ENCODE data around the gene CHN1.

The CHN1 gene

DNA sequence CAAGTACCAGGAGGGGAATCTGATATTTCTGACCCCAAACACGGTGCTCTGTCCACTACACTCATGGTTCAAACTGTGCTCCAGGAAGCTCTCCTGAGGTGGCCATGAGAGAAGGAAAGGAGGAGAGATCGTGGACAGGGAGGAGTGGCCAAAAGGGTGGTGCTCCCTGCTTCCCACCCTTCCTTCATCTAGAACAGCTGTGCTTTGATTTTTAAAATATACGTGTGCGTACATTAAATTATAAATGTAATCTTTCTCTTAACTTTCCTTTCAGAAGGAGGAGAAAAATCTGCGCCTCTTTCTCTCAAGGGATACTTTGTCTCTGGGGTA is 232.7 kb downstream of the CHN1 start:
- H3K27me3 ChIP-seq (ENCODE audit: insufficient read depth, poor library complexity, severe bottlenecking), result no peaks in the 10 kb centered on the region
- H3K36me3 ChIP-seq (ENCODE audit: low read depth), result no peaks in the 10 kb centered on the region
- no peaks in the 10 kb centered on the region for H3K4me1 ChIP-seq (ENCODE audit: insufficient read depth, poor library complexity, severe bottlenecking)
- no peaks in the 10 kb centered on the region for H3K9me3 ChIP-seq (ENCODE audit: severe bottlenecking)
- H3K4me3 ChIP-seq (ENCODE audit: severe bottlenecking), result no peak overlapping the region
- H3K27ac ChIP-seq (ENCODE audit: poor library complexity, severe bottlenecking), result no peak overlapping the region
- TF ChIP-seq, protein P1, sequence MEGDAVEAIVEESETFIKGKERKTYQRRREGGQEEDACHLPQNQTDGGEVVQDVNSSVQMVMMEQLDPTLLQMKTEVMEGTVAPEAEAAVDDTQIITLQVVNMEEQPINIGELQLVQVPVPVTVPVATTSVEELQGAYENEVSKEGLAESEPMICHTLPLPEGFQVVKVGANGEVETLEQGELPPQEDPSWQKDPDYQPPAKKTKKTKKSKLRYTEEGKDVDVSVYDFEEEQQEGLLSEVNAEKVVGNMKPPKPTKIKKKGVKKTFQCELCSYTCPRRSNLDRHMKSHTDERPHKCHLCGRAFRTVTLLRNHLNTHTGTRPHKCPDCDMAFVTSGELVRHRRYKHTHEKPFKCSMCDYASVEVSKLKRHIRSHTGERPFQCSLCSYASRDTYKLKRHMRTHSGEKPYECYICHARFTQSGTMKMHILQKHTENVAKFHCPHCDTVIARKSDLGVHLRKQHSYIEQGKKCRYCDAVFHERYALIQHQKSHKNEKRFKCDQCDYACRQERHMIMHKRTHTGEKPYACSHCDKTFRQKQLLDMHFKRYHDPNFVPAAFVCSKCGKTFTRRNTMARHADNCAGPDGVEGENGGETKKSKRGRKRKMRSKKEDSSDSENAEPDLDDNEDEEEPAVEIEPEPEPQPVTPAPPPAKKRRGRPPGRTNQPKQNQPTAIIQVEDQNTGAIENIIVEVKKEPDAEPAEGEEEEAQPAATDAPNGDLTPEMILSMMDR (IDR thresholded peaks at IDR 0.05; ENCODE audit: poor library complexity, severe bottlenecking), result no peak
- ATAC-seq (ENCODE audit: low read depth), result no peak
- no peak for DNase-seq (ENCODE audit: low spot score)

DNA sequence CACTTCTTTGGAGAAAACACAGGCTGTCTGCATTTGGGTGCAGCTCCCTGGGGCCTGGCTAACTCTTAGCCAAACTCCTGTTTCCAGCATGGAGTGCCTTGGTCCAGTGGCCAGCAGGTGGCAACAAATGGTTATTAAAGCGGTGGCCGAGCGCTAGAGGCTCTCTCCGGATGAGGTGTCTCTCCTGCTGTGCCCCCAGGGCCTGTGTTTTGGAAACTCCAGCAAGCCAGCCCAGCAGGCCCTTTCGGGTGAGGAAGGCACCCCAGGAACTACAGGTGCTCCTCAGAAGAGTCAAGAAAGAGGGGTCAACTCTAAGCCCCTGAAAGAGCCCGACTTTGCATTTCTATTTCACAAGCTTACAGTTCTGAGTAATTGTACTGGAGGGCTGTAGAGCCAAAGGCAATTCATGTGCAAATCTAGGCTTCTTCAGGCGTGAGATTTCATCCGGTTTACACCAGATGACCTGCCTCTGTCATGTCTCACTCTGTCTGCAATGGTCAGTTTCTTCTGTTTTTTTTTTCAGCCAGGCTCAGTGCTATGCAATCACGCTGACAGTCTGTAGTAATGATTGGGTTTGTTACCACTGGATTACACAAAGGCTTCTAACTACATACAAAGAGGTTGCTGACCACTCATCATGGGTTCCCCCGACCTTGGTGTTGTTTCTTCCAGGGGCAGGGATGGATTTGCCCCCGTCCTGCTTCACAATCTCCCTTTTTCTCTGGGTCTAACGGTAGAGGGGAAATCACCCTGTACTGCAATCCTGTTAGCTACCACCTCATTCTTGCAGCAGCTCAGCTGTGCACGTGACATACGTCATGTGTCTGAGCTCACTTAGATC is 233.3 kb downstream of the CHN1 start:
- Histone ChIP-seq H3K9me3 (ENCODE audit: severe bottlenecking) (no peaks in the 10 kb centered on the region), H3K36me3 (ENCODE audit: low read depth) (no peaks in the 10 kb centered on the region), H3K27ac (ENCODE audit: poor library complexity, severe bottlenecking) (no peak overlapping the region), H3K27me3 (ENCODE audit: insufficient read depth, poor library complexity, severe bottlenecking) (no peaks in the 10 kb centered on the region), H3K4me3 (ENCODE audit: severe bottlenecking) (no peak overlapping the region), H3K4me1 (ENCODE audit: insufficient read depth, poor library complexity, severe bottlenecking) (no peaks in the 10 kb centered on the region)
- peak; percentile 74 for DNase-seq (ENCODE audit: low spot score)
- peak; percentile 97 for ATAC-seq (ENCODE audit: low read depth)
- TF ChIP-seq, protein P1 (IDR thresholded peaks at IDR 0.05; ENCODE audit: poor library complexity, severe bottlenecking), result peak; percentile 89

DNA sequence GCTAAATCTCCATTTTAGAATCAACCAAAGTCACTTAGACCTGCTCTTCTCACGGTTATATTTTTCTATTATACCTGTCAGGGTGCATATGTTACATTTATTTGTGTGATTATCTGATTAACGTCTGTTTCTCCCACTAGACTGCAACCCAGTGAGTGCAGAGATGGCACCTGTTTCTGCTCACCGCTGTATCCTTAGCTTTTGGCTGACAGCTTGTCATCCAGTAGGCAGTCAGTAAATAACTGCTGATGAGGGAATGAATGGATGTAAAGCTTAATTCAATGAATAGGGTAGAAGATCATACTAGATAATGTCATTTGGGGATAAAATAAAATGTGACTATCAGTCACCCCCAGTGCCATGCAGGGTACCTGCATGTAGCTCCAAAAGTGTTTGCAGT is 234.0 kb downstream of the CHN1 start:
- H3K36me3 ChIP-seq (ENCODE audit: low read depth), result no peaks in the 10 kb centered on the region
- TF ChIP-seq, protein P1 (IDR thresholded peaks at IDR 0.05; ENCODE audit: poor library complexity, severe bottlenecking), result no peak
- DNase-seq (ENCODE audit: low spot score) (no peak), ATAC-seq (ENCODE audit: low read depth) (no peak)
- H3K4me1 ChIP-seq (ENCODE audit: insufficient read depth, poor library complexity, severe bottlenecking), result no peaks in the 10 kb centered on the region
- H3K27me3 ChIP-seq (ENCODE audit: insufficient read depth, poor library complexity, severe bottlenecking), result no peaks in the 10 kb centered on the region
- H3K9me3 ChIP-seq (ENCODE audit: severe bottlenecking), result no peaks in the 10 kb centered on the region
- no peak overlapping the region for H3K4me3 ChIP-seq (ENCODE audit: severe bottlenecking)
- H3K27ac ChIP-seq (ENCODE audit: poor library complexity, severe bottlenecking), result no peak overlapping the region

DNA sequence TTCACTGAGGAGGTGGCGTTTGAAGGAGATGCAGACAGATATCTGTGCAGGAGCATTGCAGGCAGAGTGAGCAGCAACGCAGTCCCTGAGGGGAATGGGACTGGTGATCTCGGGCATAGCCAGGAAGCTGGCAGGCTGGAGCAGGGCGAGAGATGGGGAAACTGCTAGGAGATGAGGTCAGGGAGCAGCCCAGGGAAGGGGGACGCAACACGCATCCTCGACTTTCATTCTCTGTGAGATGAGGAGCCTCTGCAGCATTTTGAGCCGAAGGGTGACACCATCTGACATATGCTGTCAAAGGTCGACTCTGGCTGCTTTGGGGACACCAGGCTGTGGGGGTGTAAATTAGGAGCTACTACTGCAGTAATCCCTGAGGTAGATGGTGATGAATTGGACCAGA is 236.6 kb downstream of the CHN1 start:
- H3K27me3 ChIP-seq (ENCODE audit: insufficient read depth, poor library complexity, severe bottlenecking), result no peaks in the 10 kb centered on the region
- DNase-seq (ENCODE audit: low spot score), result no peak
- H3K4me1 ChIP-seq (ENCODE audit: insufficient read depth, poor library complexity, severe bottlenecking), result no peaks in the 10 kb centered on the region
- TF ChIP-seq, protein P1 (IDR thresholded peaks at IDR 0.05; ENCODE audit: poor library complexity, severe bottlenecking), result no peak
- H3K36me3 ChIP-seq (ENCODE audit: low read depth), result no peaks in the 10 kb centered on the region
- no peak for ATAC-seq (ENCODE audit: low read depth)
- H3K27ac ChIP-seq (ENCODE audit: poor library complexity, severe bottlenecking), result no peak overlapping the region
- no peaks in the 10 kb centered on the region for H3K9me3 ChIP-seq (ENCODE audit: severe bottlenecking)
- no peak overlapping the region for H3K4me3 ChIP-seq (ENCODE audit: severe bottlenecking)

DNA sequence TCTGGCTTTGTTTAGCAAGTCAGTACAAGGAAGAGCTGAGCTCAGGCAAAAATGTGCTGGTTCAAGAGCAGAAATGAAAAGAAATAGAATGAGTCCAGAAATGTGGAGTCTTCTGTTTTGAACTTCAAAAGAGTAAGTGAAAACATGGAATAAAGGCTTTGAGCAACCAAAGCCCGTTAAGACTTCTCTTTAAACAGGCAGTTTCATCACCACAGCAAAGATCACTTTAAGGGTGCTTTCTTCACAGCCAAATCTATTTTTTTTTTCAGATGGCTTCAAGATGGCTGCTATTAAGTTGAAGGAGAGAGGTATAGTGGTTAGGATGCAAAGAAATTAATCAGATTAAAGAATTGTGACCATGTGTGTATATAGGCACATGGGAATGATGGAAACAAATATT is 238.9 kb downstream of the CHN1 start:
- Histone ChIP-seq H3K27ac (ENCODE audit: poor library complexity, severe bottlenecking) (no peak overlapping the region), H3K36me3 (ENCODE audit: low read depth) (no peaks in the 10 kb centered on the region), H3K27me3 (ENCODE audit: insufficient read depth, poor library complexity, severe bottlenecking) (no peaks in the 10 kb centered on the region), H3K4me1 (ENCODE audit: insufficient read depth, poor library complexity, severe bottlenecking) (no peaks in the 10 kb centered on the region), H3K4me3 (ENCODE audit: severe bottlenecking) (no peak overlapping the region), H3K9me3 (ENCODE audit: severe bottlenecking) (no peaks in the 10 kb centered on the region)
- DNase-seq (ENCODE audit: low spot score) (no peak), ATAC-seq (ENCODE audit: low read depth) (no peak)
- TF ChIP-seq, protein P1 (IDR thresholded peaks at IDR 0.05; ENCODE audit: poor library complexity, severe bottlenecking), result no peak

Measured in RWPE2 (cell line).